ENCODE data around the gene SLC35E3.

DNA sequence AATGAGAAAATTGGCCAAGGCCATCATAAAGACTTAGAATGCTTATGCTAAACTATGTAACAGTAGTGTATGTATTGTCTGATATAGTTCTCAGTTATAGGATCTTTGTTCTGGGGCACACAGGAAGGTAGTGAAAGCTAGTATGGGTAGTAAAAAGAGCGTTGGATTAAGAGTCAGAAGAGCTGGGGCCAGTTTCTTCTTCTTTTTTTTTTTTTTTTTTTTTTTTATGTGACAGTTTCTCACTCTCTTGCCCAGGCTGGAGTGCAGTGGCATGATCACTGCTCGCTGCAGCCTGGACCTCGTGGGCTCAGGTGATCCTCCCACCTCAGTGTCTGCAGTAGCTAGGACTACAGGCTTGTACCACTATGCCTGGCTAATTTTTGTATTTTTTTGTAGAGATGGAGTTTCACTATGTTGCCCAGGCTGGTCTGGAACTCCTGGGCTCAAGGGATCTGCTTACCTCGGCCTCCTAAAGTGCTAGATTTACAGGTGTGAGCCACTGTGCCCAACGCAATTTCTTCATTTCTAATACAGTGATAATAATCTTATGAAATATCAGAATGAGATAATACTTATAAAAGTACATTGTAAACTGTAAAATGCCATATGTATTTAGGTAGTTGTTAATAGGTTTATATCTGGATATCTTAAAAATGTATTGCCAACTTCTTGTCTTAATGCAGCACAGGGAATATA is 69.4 kb downstream of the SLC35E3 start:
- no peak for TF ChIP-seq EZH2 (IDR thresholded peaks at IDR 0.05; ENCODE audit: borderline replicate concordance, low read length)
- TF ChIP-seq, protein P1, sequence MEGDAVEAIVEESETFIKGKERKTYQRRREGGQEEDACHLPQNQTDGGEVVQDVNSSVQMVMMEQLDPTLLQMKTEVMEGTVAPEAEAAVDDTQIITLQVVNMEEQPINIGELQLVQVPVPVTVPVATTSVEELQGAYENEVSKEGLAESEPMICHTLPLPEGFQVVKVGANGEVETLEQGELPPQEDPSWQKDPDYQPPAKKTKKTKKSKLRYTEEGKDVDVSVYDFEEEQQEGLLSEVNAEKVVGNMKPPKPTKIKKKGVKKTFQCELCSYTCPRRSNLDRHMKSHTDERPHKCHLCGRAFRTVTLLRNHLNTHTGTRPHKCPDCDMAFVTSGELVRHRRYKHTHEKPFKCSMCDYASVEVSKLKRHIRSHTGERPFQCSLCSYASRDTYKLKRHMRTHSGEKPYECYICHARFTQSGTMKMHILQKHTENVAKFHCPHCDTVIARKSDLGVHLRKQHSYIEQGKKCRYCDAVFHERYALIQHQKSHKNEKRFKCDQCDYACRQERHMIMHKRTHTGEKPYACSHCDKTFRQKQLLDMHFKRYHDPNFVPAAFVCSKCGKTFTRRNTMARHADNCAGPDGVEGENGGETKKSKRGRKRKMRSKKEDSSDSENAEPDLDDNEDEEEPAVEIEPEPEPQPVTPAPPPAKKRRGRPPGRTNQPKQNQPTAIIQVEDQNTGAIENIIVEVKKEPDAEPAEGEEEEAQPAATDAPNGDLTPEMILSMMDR (IDR thresholded peaks at IDR 0.05; ENCODE audit: low read length) = no peak

Data from OCI-LY1 (cell line).